IPS DF 6.9 (cell line): ENCODE measurements around the gene PRSS3.
"Not testable (repeated sequence)": the region's sequence is repeated elsewhere in the genome, so short reads cannot be mapped to it uniquely, and the experiment has no call there.

Experiments used
- DNase-seq: peaks from one replicate; pipeline ENCODE4 v3.0.0-alpha.2; 2013; ENCODE audit warnings: low read depth, low spot score
- H3K27ac ChIP-seq: one replicate; pipeline ENCODE4 v1.5.1; 2013; ENCODE audit warnings: low read length, control low read depth
- H3K27me3 ChIP-seq: 2 replicates; pipeline ENCODE4 v1.6.1; 2013; ENCODE audit warnings: mild to moderate bottlenecking, low read length; ENCODE audit not compliant: control insufficient read depth, insufficient read depth
- H3K36me3 ChIP-seq: 2 replicates; pipeline ENCODE4 v1.6.1; 2013; ENCODE audit warnings: low read length; ENCODE audit not compliant: control insufficient read depth, insufficient read depth
- H3K4me1 ChIP-seq: 2 replicates; pipeline ENCODE4 v1.6.1; 2013; ENCODE audit warnings: low read length; ENCODE audit not compliant: control insufficient read depth, insufficient read depth
- H3K4me3 ChIP-seq: 2 replicates; pipeline ENCODE4 v1.5.1; 2013; ENCODE audit warnings: mild to moderate bottlenecking, low read length
- H3K9me3 ChIP-seq: 2 replicates; pipeline ENCODE4 v1.6.1; 2013; ENCODE audit warnings: low read length, inconsistent platforms; ENCODE audit not compliant: control insufficient read depth, insufficient read depth
- WGBS: extraction: QIAGEN DNeasy Blood & Tissue Kit; methylation state at CpG from one replicate; pipeline ENCODE4 v1.1.7; 2013; ENCODE audit warnings: mixed read lengths, missing lambda C conversion rate; ENCODE audit not compliant: insufficient read length, insufficient coverage; 5-methylcytosine and 5-hydroxymethylcytosine counted together

Gene PRSS3

DNA sequence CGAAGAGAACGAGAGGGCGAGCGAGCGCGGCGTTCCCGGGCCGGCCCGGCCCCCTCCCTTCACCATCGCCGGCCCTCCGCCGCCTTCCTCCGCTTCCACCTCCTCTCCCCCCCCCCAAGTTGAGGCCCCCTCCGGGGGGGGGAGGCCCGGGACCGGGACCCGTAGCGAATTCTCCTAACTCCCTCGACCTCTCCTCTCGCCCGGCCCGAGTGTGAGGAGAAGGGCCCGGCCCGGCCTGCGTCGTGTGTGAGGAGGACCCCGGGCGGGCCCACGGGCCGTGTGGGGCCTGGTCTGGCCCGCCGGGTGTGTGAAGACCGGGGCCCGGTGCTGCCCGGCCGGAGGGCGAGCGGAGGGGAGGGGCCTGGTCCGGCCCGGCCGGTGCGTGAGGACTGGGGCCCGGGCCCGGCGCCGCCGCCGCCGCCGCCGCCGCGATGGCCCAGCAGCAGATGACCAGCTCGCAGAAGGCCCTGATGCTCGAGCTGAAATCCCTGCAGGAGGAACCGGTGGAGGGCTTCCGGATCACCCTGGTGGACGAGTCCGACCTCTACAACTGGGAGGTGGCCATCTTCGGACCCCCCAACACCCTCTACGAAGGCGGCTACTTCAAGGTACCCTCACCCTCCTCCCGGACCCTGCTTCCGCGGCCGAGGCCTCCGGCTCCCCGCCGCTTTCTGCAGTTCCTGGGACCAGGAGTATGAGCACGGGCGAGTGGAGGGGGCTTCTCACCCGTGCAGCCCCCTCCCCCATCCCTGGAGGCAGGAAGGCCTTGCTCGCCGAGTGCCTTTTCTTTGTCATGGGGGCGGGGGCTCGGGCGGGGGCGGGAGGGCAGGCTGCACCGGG lies 22.2 kb downstream of the PRSS3 start:
- H3K36me3 ChIP-seq, result no peaks in the 10 kb centered on the region
- no peaks in the 10 kb centered on the region for H3K9me3 ChIP-seq
- DNase-seq, result peak; percentile 31
- WGBS, result no CpG with 5 or more reads among the region's 81 CpGs
- H3K27me3 ChIP-seq, result no peaks in the 10 kb centered on the region
- peak overlapping the region; percentile 91 for H3K4me3 ChIP-seq
- H3K4me1 ChIP-seq, result no peaks in the 10 kb centered on the region; the same call in 1 of the 2 replicates
- no peak overlapping the region for H3K27ac ChIP-seq

DNA sequence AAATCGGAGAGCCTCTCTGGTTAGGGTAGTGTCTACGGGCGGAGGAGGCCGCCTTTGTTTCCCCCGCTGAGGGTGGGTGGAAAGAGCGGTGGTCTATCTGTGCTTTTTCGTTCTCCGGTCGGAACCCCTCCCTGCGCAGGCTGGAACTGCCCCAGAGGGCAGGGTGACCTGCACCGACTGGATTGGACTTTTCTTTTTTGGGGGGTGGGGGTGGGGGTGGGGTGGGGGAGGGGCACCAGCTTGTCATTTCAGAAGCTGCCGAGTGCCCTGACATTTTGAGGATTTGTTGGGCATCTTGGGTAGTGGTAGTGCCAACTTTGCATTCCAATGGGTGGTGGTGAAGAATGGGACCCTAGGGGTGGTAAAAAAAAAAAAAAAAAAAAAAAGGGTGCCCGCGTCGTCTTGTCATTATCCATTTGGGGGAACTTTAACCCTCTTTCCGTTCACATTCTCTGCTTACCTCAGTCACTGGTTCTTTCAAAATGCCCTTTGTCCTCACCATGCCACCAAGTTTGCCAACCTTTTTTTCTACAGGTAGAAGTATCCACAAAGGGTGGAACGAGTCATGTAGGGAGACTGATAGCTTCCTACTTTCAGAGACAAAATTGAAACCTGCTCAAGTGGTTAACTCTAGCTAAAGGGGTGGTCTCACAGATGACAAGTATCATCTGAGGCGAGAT lies 22.9 kb downstream of the PRSS3 start:
- no peak overlapping the region for H3K27ac ChIP-seq
- no CpG with 5 or more reads among the region's 18 CpGs for whole genome bisulfite sequencing
- no peaks in the 10 kb centered on the region for H3K27me3 ChIP-seq
- DNase-seq, result no peak
- no peaks in the 10 kb centered on the region for H3K36me3 ChIP-seq
- peak overlapping the region; percentile 91 for H3K4me3 ChIP-seq
- no peaks in the 10 kb centered on the region; the same call in 1 of the 2 replicates for H3K4me1 ChIP-seq
- H3K9me3 ChIP-seq, result no peaks in the 10 kb centered on the region

DNA sequence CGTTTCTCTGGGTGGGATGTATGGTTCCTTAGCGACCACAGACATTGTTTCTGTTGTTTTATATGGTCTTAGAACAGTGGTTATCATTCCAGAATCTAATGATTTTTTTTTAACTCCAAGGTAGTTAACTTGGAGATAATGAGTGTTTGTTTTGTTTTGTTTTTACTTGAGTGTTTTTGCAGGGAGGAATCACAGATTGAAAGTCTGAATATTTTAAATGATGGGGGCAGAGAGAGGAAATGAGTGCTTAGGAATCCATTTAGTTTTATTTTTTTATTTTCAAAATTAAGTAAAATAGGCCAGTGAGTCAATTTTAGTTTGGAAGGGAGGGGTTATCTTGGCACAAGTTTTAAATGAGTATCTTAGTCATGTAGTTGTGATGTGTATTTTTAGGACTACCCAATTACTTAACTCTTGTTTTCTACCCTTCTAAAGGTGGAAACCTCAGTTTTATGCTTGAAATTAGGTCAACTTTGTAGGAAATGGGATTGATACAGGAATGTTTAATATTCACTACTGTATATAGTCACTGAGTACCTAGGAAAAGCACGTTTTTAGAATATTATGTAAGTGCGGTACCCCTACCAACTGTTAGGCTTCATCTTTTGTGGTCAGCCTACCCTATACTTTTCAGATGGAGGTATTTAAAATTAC lies 23.6 kb downstream of the PRSS3 start:
- no CpG with 5 or more reads among the region's 4 CpGs for WGBS
- H3K27ac ChIP-seq, result no peak overlapping the region
- peak overlapping the region; percentile 91; the same call in 1 of the 2 replicates for H3K4me3 ChIP-seq
- no peaks in the 10 kb centered on the region for H3K27me3 ChIP-seq
- H3K36me3 ChIP-seq, result no peaks in the 10 kb centered on the region
- no peaks in the 10 kb centered on the region for H3K9me3 ChIP-seq
- H3K4me1 ChIP-seq, result no peaks in the 10 kb centered on the region; the same call in 1 of the 2 replicates
- no peak for DNase-seq

DNA sequence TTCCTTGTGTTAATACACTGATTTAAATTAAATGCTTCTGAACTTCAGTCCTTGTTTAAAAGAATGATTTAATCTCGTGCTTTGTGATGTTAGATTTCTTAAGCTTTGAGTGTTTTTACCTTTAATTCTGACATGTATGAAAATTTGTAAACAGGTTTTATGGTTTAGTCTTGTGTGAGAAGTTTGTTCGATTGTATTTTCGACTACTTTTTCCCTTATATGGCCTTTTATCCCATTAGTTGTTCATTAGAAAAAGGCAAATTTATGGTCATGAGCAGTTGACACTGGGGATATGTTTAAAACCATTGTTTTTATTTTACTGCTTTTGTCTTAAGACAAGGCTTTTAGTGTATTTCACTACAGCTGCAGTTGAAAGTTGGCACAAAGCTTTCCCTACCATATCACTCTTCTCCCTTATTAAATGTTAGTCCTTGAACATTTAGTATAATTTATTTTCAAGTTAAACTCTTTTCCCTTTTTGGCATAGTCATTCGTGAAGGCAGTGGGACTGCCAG lies 24.9 kb downstream of the PRSS3 start:
- no peaks in the 10 kb centered on the region for H3K36me3 ChIP-seq
- no CpG with 5 or more reads among the region's 4 CpGs for WGBS

DNA sequence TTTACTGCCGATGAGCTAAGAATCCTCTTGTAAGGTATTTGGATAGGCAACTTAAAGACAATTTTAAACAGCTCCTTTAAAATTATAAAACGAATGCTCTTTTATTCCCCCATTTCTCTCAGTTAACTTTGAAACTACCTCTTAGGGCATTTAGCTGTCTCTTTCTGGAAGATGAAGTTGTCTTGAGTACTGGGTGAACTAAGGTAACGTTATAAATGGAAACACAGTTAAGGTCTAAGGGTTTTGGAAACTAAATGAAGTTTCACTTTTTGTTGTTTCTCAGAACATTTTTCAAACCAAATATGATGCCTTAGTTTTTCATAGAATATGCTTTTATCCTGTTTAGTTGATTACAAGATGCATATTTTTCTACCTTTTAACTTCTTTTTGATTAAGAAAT lies 28.4 kb downstream of the PRSS3 start:
- no peaks in the 10 kb centered on the region for H3K27me3 ChIP-seq
- no peaks in the 10 kb centered on the region for H3K4me1 ChIP-seq
- no CpG with 5 or more reads among the region's 3 CpGs for WGBS
- no peak for DNase-seq
- no peaks in the 10 kb centered on the region for H3K9me3 ChIP-seq
- H3K4me3 ChIP-seq, result no peak overlapping the region
- no peaks in the 10 kb centered on the region for H3K36me3 ChIP-seq
- no peak overlapping the region for H3K27ac ChIP-seq

More for the DNA sequence above, 24.9 kb downstream of the PRSS3 start:
- Histone ChIP-seq H3K27me3 (no peaks in the 10 kb centered on the region), H3K4me1 (no peaks in the 10 kb centered on the region), H3K27ac (no peak overlapping the region), H3K9me3 (no peaks in the 10 kb centered on the region), H3K4me3 (no peak overlapping the region)
- no peak for DNase-seq

DNA sequence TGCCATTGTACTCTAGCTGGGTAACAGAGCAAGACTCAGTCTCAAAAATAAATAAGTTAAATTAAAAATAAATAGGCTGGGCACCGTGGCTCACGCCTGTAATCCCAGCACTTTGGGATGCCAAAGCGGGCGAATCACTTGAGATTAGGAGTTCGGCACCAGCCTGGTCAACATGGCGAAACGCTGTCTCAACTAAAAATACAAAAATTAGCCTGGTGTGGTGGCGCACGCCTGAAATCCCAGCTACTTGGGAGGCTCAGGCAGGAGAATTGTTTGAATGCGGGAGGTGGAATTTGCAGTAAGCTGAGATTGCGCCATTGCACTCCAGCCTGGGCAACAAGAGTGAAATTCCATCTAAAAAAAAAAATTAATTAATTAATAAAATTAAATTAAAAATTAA lies 31.9 kb downstream of the PRSS3 start:
- not testable (repeated sequence) for H3K36me3 ChIP-seq

DNA sequence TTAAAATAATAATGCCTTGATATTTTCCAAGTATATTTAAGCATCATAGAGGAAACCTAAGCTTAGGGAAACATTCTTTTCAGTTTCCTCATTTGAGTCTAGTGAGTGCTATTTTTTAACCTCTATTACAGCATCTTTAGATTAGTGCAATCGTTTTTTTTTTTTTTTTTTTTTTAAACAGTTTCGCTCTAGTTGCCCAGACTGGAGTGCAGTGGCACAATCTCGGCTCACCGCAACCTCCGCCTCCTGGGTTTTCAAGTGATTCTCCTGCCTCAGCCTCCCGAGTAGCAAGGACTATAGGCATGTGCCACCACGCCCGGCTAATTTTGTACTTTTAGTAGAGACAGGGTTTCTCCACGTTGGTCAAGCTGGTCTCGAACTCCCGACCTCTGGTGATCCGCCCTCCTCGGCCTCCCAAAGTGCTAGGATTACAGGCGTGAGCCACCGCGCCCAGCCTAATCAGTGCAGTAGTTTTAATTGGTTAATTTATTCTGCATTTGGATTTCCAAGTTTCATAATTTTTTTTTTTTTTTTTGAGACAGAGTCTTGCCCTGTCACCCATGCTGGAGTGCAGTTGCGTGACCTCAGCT lies 34.4 kb downstream of the PRSS3 start:
- not testable (repeated sequence) for H3K4me3 ChIP-seq, H3K27ac ChIP-seq, H3K9me3 ChIP-seq, DNase-seq, H3K36me3 ChIP-seq, H3K4me1 ChIP-seq, H3K27me3 ChIP-seq
- no CpG with 5 or more reads among the region's 17 CpGs for WGBS

More for the DNA sequence above, 31.9 kb downstream of the PRSS3 start:
- H3K27ac ChIP-seq, H3K4me3 ChIP-seq, H3K9me3 ChIP-seq, H3K4me1 ChIP-seq, H3K27me3 ChIP-seq, DNase-seq: not testable (repeated sequence)
- WGBS, result no CpG with 5 or more reads among the region's 11 CpGs

DNA sequence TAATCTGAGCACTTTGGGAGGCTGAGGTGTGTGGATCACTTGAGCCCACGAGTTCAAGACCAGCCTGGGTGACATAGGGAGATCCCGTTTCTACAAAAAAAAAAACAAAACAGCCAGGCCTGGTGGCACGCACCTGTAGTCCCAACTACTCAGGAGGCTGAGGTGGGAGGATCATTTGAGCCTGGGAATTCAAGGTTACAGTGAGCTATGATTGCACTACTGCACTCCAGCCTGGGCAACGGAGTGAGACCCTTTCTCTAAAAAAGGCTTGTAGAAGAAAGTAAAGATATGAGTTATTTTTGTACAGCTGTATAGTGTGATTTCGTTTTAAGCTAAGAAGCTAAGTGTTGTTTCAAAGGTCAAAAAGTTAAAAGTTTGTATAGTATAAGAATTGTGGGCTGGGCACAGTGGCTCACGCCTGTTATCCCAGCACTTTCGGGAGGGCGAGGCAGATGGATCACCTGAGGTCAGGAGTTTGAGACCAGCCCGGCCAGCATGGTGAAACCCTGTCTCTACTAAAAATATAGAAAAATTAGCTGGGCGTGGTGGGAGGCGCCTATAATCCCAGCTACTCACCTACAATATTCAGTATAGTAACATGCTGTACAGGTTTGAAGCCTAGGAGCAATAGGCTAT lies 40.4 kb downstream of the PRSS3 start:
- no peak overlapping the region for H3K27ac ChIP-seq
- no peak for DNase-seq
- H3K4me3 ChIP-seq, result no peak overlapping the region
- 100% methylated on average over 1 of the region's 11 CpGs for WGBS
- H3K9me3 ChIP-seq, result no peaks in the 10 kb centered on the region
- no peaks in the 10 kb centered on the region for H3K4me1 ChIP-seq
- H3K36me3 ChIP-seq, result no peaks in the 10 kb centered on the region
- H3K27me3 ChIP-seq, result no peaks in the 10 kb centered on the region

DNA sequence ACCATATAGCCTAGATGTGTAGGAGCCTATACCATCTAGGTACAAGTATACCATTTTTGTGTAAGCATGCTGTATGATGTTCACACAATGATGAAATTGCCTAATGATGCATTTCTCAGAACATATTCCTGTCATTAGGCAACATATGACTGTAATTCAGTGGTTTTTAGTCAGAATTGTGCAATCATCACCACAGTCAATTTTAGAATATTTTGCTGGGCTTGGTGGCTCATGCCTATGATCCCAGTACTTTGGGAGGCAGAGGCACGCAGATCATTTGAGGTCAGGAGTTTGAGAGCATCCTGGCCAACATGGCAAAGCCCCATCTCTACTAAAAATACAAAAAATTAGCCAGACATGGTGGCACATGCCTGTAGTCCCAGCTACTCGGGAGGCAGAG lies 40.9 kb downstream of the PRSS3 start:
- H3K9me3 ChIP-seq, H3K36me3 ChIP-seq, H3K27ac ChIP-seq, DNase-seq, H3K27me3 ChIP-seq, H3K4me3 ChIP-seq, H3K4me1 ChIP-seq: not testable (repeated sequence)
- no CpG with 5 or more reads among the region's 2 CpGs for WGBS

DNA sequence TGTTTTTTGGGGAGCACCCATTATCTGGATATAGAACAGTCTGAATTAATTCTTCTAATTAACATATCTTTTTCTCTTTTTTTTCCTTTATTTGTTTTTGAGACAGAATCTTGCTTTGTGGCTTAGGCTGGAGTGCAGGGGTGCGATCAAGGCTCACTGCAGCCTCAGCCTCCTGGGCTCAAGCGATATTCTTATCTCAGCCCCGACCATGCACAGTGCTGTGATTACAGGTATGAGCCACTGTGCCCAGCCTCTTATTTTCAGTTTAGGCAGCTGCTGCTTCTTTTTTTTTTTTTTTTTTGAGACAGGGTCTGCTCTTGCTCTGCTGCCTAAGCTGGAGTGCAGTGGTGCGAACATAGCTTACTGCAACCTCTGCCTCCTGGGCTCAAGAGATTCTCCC lies 41.8 kb downstream of the PRSS3 start:
- no peak overlapping the region for H3K27ac ChIP-seq
- no peaks in the 10 kb centered on the region for H3K36me3 ChIP-seq
- H3K4me1 ChIP-seq, result no peaks in the 10 kb centered on the region
- no peak for DNase-seq
- WGBS, result no CpG with 5 or more reads among the region's 4 CpGs
- H3K4me3 ChIP-seq, result no peak overlapping the region
- H3K9me3 ChIP-seq, result no peaks in the 10 kb centered on the region
- H3K27me3 ChIP-seq, result no peaks in the 10 kb centered on the region
